ENCODE measurements around the gene ARHGEF17. TPM values are rescaled to one million over a fixed set of nuclear protein-coding genes. Genes with fewer than 3 reads are reported as not detected.
A peak's percentile ranks its signal among the peaks of the same experiment; 100 is the strongest.

The ARHGEF17 gene
- total RNA-seq, 2 experiments from 2014 or later = 0.07 to 0.41 TPM

- no peak for TF ChIP-seq CTCF (IDR thresholded peaks at IDR 0.05)
- Mint-ChIP-seq H3K27ac (no peak overlapping the region), H3K9me3 (no peaks in the 10 kb centered on the region), H3K36me3 (ENCODE audit: low read depth) (peaks cover 17% of the 10 kb centered on the region), H3K4me3 (no peak overlapping the region), H3K4me1 (ENCODE audit: low read depth) (no peaks in the 10 kb centered on the region), H3K27me3 (no peaks in the 10 kb centered on the region)
- intact Hi-C loops (cut with micrococcal nuclease) = no loop called here
- no peak for DNase-seq
- ChIA-PET POLR2A (interaction anchor here (1.3 kb wide), 1 partner anchor 14 kb away, joined by 4 read pairs; no protein-coding TSS in a partner anchor), CTCF (interaction anchor here (1.6 to 9.9 kb wide), 3 partner anchors 37 to 263 kb away, joined by 6 to 133 read pairs (median 6); no protein-coding TSS in a partner anchor)
- ATAC-seq = no peak
Observed at GRCh38 chr11:73396985-73397384, 88.9 kb downstream of the ARHGEF17 start.

GRCh38 chr11:73397468-73398131 is 89.5 kb downstream of the ARHGEF17 start:
- Mint-ChIP-seq H3K36me3 (ENCODE audit: low read depth) (peaks cover 12% of the 10 kb centered on the region), H3K27ac (peak overlapping the region; percentile 1), H3K27me3 (no peaks in the 10 kb centered on the region), H3K9me3 (no peaks in the 10 kb centered on the region), H3K4me3 (no peak overlapping the region), H3K4me1 (ENCODE audit: low read depth) (no peaks in the 10 kb centered on the region)
- intact Hi-C loops (cut with micrococcal nuclease) = no loop called here
- DNase-seq = no peak
- CTCF ChIA-PET = interaction anchor here (1.6 to 9.9 kb wide), 2 partner anchors 46 to 262 kb away, joined by 6 to 133 read pairs; no protein-coding TSS in a partner anchor
- TF ChIP-seq CTCF (IDR thresholded peaks at IDR 0.05) = no peak
- POLR2A ChIA-PET = interaction anchor here (1.3 kb wide), 1 partner anchor 14 kb away, joined by 4 read pairs; no protein-coding TSS in a partner anchor
- no peak for ATAC-seq

DNA sequence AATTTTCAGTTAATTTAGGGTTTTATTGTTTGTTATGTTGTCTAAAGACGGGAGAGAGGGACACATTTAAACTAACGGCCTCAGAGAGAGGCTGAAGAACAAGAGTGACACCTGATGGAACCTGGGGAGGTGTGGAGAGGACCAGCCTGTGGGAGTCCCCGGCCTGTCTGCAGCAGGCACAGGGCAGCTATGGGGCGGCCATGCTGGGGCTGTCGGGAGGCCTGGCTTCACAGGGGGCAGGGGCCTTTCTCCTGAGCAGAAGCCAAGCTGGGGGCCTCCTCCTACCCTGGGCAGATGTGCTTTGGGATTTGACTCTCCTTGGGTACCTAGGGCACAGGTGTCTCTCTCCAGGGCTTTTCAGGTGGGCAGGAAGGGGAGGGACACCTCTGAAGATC is 90.1 kb downstream of the ARHGEF17 start:
- no peak for ATAC-seq
- H3K4me3 Mint-ChIP-seq = no peak overlapping the region
- POLR2A ChIA-PET = interaction anchor here (1.0 to 1.8 kb wide), 2 partner anchors 8 to 11 kb away, joined by 3 to 6 read pairs; no protein-coding TSS in a partner anchor
- H3K9me3 Mint-ChIP-seq = no peaks in the 10 kb centered on the region
- CTCF ChIA-PET = interaction anchor here (9.9 kb wide), 1 partner anchor 47 kb away, joined by 133 read pairs; no protein-coding TSS in a partner anchor
- intact Hi-C loops (cut with micrococcal nuclease) = no loop called here
- no peaks in the 10 kb centered on the region for H3K27me3 Mint-ChIP-seq
- H3K27ac Mint-ChIP-seq = peak overlapping the region; percentile 1
- peaks cover 12% of the 10 kb centered on the region for H3K36me3 Mint-ChIP-seq (ENCODE audit: low read depth)
- no peak for DNase-seq
- TF ChIP-seq CTCF (IDR thresholded peaks at IDR 0.05) = no peak
- H3K4me1 Mint-ChIP-seq (ENCODE audit: low read depth) = no peaks in the 10 kb centered on the region

DNA sequence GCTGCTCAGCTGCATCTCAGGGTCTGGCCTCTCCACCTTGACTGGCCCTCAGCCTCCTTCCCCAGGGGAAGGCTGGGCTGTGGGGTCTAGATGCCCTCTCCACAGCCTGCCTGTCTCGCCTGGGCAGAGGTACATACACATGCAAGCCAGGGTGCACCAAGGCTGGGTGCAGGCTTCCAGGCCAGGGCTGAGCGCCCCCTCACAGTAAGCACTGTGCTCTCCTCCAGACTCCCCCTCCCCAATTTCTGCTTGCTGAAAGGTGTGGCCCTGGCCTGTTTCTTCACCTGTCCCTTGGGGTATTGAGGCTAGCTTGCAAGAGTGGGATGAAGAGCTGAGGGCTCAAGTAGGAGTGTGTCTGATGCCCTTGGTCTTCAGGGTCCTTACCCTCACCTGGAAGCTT is 90.6 kb downstream of the ARHGEF17 start:
- ChIA-PET POLR2A (interaction anchor here (0.8 to 1.8 kb wide), 4 partner anchors 9 to 16 kb away, joined by 3 to 6 read pairs (median 4); no protein-coding TSS in a partner anchor), CTCF (interaction anchor here (1.6 to 9.9 kb wide), 3 partner anchors 11 to 262 kb away, joined by 3 to 133 read pairs (median 14); no protein-coding TSS in a partner anchor)
- TF ChIP-seq CTCF (IDR thresholded peaks at IDR 0.05) = no peak
- Mint-ChIP-seq H3K36me3 (ENCODE audit: low read depth) (peaks cover 10% of the 10 kb centered on the region), H3K4me3 (no peak overlapping the region), H3K27me3 (no peaks in the 10 kb centered on the region), H3K9me3 (no peaks in the 10 kb centered on the region), H3K4me1 (ENCODE audit: low read depth) (no peaks in the 10 kb centered on the region), H3K27ac (no peak overlapping the region)
- intact Hi-C loops (cut with micrococcal nuclease) = no loop called here
- ATAC-seq = no peak
- no peak for DNase-seq

DNA sequence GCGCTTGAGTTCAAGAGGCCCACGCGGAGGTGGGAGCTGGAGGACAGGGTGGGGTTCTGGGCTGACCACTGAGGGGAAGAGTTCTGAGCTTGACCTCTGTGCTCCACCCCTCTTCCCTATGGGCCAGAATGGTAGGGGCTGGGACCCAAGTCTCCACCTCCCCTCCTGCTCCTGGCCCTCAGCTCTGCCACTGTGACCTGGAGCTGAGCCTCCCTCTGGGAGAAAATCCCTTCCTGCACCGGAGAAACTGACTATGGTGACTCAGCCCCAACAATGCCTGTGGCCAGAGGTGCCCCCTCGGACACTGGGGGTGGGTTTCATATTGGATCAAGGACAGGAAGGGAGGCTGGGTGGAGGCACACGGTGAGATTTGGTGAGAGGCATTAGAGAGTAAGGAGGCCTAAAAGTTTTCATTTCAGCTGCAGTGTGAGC is 91.1 kb downstream of the ARHGEF17 start:
- Mint-ChIP-seq H3K27me3 (no peaks in the 10 kb centered on the region), H3K27ac (peak overlapping the region; percentile 43), H3K4me3 (no peak overlapping the region), H3K9me3 (no peaks in the 10 kb centered on the region), H3K4me1 (ENCODE audit: low read depth) (no peaks in the 10 kb centered on the region), H3K36me3 (ENCODE audit: low read depth) (peaks cover 10% of the 10 kb centered on the region)
- TF ChIP-seq CTCF (IDR thresholded peaks at IDR 0.05) = no peak
- ChIA-PET POLR2A (interaction anchor here (0.8 to 1.8 kb wide), 4 partner anchors 9 to 16 kb away, joined by 3 to 6 read pairs (median 4); no protein-coding TSS in a partner anchor), CTCF (interaction anchor here (1.1 to 9.9 kb wide), 6 partner anchors 12 to 261 kb away, joined by 3 to 133 read pairs (median 4); no protein-coding TSS in a partner anchor)
- ATAC-seq (no peak), DNase-seq (no peak)
- intact Hi-C loops (cut with micrococcal nuclease) = no loop called here
